Neural crest cell (in vitro differentiated cells): ENCODE results near the gene INTS7. TPM values are rescaled to one million over a fixed set of nuclear protein-coding genes. Genes with fewer than 3 reads are reported as not detected.

ENCODE experiments used
- DNase-seq: peaks from one replicate; pipeline ENCODE4 v3.0.0; 2021; ENCODE audit warnings: low read depth, mixed read lengths, low spot score
- H3K27ac Mint-ChIP-seq: one replicate; pipeline ENCODE4 v1.8.0; 2021; ENCODE audit warnings: mild to moderate bottlenecking, mixed read lengths; ENCODE audit not compliant: unreplicated experiment
- H3K27me3 Mint-ChIP-seq: 2 replicates; pipeline ENCODE4 v1.8.0; 2021; ENCODE audit warnings: low read depth, mild to moderate bottlenecking, mixed read lengths
- H3K36me3 Mint-ChIP-seq: 2 replicates; pipeline ENCODE4 v1.8.0; 2021; ENCODE audit warnings: low read depth, mild to moderate bottlenecking, mixed read lengths
- H3K4me1 Mint-ChIP-seq: 2 replicates; pipeline ENCODE4 v1.8.0; 2021; ENCODE audit warnings: mixed read lengths
- H3K4me3 Mint-ChIP-seq: one replicate; pipeline ENCODE4 v1.8.0; 2021; ENCODE audit warnings: mild to moderate bottlenecking, mixed read lengths
- H3K9me3 Mint-ChIP-seq: 2 replicates; pipeline ENCODE4 v1.8.0; 2021; ENCODE audit warnings: mixed read lengths
- CTCF ChIP-seq: fragments of 200-600 bp; sonication (generic); conservative IDR thresholded peaks from 2 replicates; pipeline ENCODE4 v1.5.0; 2021; ENCODE audit warnings: antibody characterized with exemption, mild to moderate bottlenecking
- total RNA-seq: library from RNA; stranded (reverse); gene quantifications from 2 replicates; pipeline ENCODE4 v1.2.1, GENCODE V29; 2021

INTS7 gene
- total RNA-seq, 1 donor from 2014 or later, result 30.2 TPM

- Mint-ChIP-seq H3K9me3 (peaks cover 3% of the 10 kb centered on the region), H3K4me1 (no peaks in the 10 kb centered on the region), H3K27me3 (peaks cover 16% of the 10 kb centered on the region), H3K36me3 (no peaks in the 10 kb centered on the region), H3K4me3 (no peak overlapping the region), H3K27ac (no peak overlapping the region)
- no peak for DNase-seq
- TF ChIP-seq CTCF, result no peak
Observed at GRCh38 chr1:211912844-211913432, 122.4 kb downstream of the INTS7 start.

GRCh38 chr1:211912038-211912437 lies 123.3 kb downstream of the INTS7 start:
- H3K27ac Mint-ChIP-seq, result no peak overlapping the region
- peaks cover 3% of the 10 kb centered on the region for H3K9me3 Mint-ChIP-seq
- no peaks in the 10 kb centered on the region for H3K36me3 Mint-ChIP-seq
- peaks cover 16% of the 10 kb centered on the region for H3K27me3 Mint-ChIP-seq
- no peak for TF ChIP-seq CTCF
- DNase-seq, result no peak
- no peaks in the 10 kb centered on the region for H3K4me1 Mint-ChIP-seq
- no peak overlapping the region for H3K4me3 Mint-ChIP-seq

DNA sequence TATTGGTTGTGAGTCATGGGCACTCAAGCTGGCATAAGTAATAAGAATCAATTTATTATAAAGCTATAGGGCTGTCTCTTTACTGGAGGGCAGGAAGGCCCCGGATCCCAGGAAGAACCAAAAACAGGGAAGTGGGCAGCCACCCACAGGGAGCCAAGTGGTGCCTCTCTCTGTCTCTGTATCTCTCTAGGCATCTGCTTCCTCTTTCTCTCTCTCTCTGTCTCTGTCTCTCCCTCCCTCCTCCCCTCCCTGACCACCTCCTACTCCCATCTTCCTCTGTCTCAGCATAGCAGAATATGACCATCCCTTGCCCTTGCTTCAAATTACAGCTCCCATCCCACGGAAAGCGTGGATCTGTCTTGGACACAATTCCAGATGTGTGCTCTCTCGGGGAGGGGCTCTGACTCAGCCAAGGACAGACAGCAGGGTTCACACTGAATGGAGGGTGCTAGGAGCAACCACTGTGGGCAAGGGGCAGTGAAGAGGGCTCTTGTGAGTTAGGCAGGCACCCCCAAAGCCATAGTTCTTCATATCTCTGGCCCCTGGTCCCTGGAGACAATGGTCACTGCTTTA lies 124.4 kb downstream of the INTS7 start:
- TF ChIP-seq CTCF, result no peak
- H3K9me3 Mint-ChIP-seq, result peaks cover 3% of the 10 kb centered on the region
- H3K4me3 Mint-ChIP-seq, result no peak overlapping the region
- H3K4me1 Mint-ChIP-seq, result no peaks in the 10 kb centered on the region
- no peak overlapping the region for H3K27ac Mint-ChIP-seq
- no peak for DNase-seq
- H3K36me3 Mint-ChIP-seq, result no peaks in the 10 kb centered on the region
- H3K27me3 Mint-ChIP-seq, result peaks cover 16% of the 10 kb centered on the region

GRCh38 chr1:211910113-211910884 lies 125.1 kb downstream of the INTS7 start:
- Mint-ChIP-seq H3K36me3 (no peaks in the 10 kb centered on the region), H3K4me1 (no peaks in the 10 kb centered on the region), H3K4me3 (no peak overlapping the region), H3K27ac (no peak overlapping the region), H3K9me3 (no peaks in the 10 kb centered on the region), H3K27me3 (peaks cover 16% of the 10 kb centered on the region)
- DNase-seq, result no peak
- TF ChIP-seq CTCF, result no peak

DNA sequence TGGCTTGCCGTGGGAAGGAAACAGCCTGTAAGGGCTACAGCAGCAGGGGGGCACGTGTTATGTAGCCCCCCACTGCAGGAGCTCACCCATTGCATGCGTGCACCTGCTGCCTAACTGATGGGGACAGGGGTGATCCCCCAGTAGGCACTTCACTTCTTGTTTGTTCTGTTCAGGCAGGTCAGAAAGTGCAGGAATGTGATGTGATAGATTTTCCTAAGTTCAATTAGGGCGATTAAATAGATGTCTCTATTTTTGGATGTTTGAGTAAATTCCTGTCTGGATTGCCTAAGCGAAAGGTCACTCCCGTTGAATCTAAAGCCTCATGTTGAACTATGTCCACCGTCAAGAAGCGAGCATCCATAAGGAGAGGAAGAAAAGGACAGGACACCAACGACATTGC lies 126.0 kb downstream of the INTS7 start:
- Mint-ChIP-seq H3K27me3 (peaks cover 16% of the 10 kb centered on the region), H3K27ac (no peak overlapping the region), H3K4me1 (no peaks in the 10 kb centered on the region), H3K9me3 (no peaks in the 10 kb centered on the region), H3K4me3 (no peak overlapping the region), H3K36me3 (no peaks in the 10 kb centered on the region)
- TF ChIP-seq CTCF, result no peak
- no peak for DNase-seq
